SK-N-SH treated with all-trans-retinoic acid at 6 μM for 48 hours (cell line): ENCODE data around the gene DARS2.

Experiments
- ATAC-seq: fragments of 200-7000 bp; cut with Tn5 transposase; 3 replicates; pipeline ENCODE4 v1.9.1; 2020; ENCODE audit warnings: mild to moderate bottlenecking, moderate library complexity
- BACH2 ChIP-seq: fragments of 250-450 bp; sonication (Bioruptor Pico); IDR thresholded peaks from 2 replicates; pipeline ENCODE4 v1.9.0; 2021; ENCODE audit warnings: mild to moderate bottlenecking, borderline replicate concordance
- CREB5 ChIP-seq: fragments of 250-450 bp; sonication (Bioruptor Pico); IDR thresholded peaks from 2 replicates; pipeline ENCODE4 v1.5.1; 2020; ENCODE audit warnings: low read depth, mild to moderate bottlenecking, moderate library complexity
- CSDC2 ChIP-seq: fragments of 250-450 bp; sonication (Bioruptor Pico); IDR thresholded peaks from 2 replicates; pipeline ENCODE4 v1.5.0; 2020; ENCODE audit warnings: mild to moderate bottlenecking, moderate library complexity
- ESRRG ChIP-seq: fragments of 250-450 bp; sonication (Bioruptor Pico); IDR thresholded peaks from 2 replicates; pipeline ENCODE4 v1.6.1; 2021; ENCODE audit warnings: mild to moderate bottlenecking
- GLIS3 ChIP-seq: fragments of 250-450 bp; sonication (Bioruptor Pico); IDR thresholded peaks from 2 replicates; pipeline ENCODE4 v1.5.0; 2020; ENCODE audit warnings: mild to moderate bottlenecking, moderate library complexity
- OSR1 ChIP-seq: fragments of 250-450 bp; sonication (Bioruptor Pico); IDR thresholded peaks from 2 replicates; pipeline ENCODE4 v1.8.0; 2022; ENCODE audit warnings: moderate library complexity, mild to moderate bottlenecking, inconsistent platforms
- PATZ1 ChIP-seq: fragments of 250-450 bp; sonication (Bioruptor Pico); IDR thresholded peaks from 2 replicates; pipeline ENCODE4 v1.8.0; 2020; ENCODE audit warnings: mild to moderate bottlenecking, moderate library complexity, borderline replicate concordance
- RARB ChIP-seq: fragments of 250-450 bp; sonication (Bioruptor Pico); IDR thresholded peaks from 2 replicates; pipeline ENCODE4 v1.8.0; 2021; ENCODE audit warnings: mild to moderate bottlenecking, moderate library complexity
- TCF4 ChIP-seq: fragments of 250-450 bp; sonication (Bioruptor Pico); IDR thresholded peaks from 2 replicates; pipeline ENCODE4 v1.8.0; 2021; ENCODE audit warnings: mild to moderate bottlenecking, moderate library complexity, borderline replicate concordance
- TOX ChIP-seq: fragments of 250-450 bp; sonication (Bioruptor Pico); IDR thresholded peaks from 2 replicates; pipeline ENCODE4 v1.8.0; 2021; ENCODE audit warnings: mild to moderate bottlenecking, moderate library complexity, borderline replicate concordance
- ZFP3 ChIP-seq: fragments of 250-450 bp; sonication (Bioruptor Pico); IDR thresholded peaks from 2 replicates; pipeline ENCODE4 v1.5.0; 2020; ENCODE audit warnings: mild to moderate bottlenecking, moderate library complexity
- ZFP30 ChIP-seq: fragments of 450-650 bp; formaldehyde crosslinking; IDR thresholded peaks from 2 replicates; pipeline ENCODE4 v1.5.0; 2022; ENCODE audit warnings: mild to moderate bottlenecking, moderate library complexity
- ZNF70 ChIP-seq: fragments of 450-650 bp; formaldehyde crosslinking; IDR thresholded peaks from 2 replicates; pipeline ENCODE4 v1.5.0; 2020; ENCODE audit warnings: mild to moderate bottlenecking, moderate library complexity
- ZNF8 ChIP-seq: fragments of 450-650 bp; formaldehyde crosslinking; IDR thresholded peaks from 2 replicates; pipeline ENCODE4 v1.5.0; 2020; ENCODE audit warnings: mild to moderate bottlenecking, moderate library complexity
- TF ChIP-seq, protein P1 (sequence below): fragments of 250-450 bp; sonication (Bioruptor Pico); IDR thresholded peaks from 2 replicates; pipeline ENCODE4 v1.5.0; 2020; ENCODE audit warnings: mild to moderate bottlenecking, moderate library complexity
- TF ChIP-seq, protein P2 (sequence below): fragments of 250-450 bp; sonication (Bioruptor Pico); IDR thresholded peaks from 2 replicates; pipeline ENCODE4 v1.8.0; 2021; ENCODE audit warnings: low read depth, mild to moderate bottlenecking, moderate library complexity, borderline replicate concordance

The DARS2 gene

GRCh38 chr1:173867753-173868265 lies 43.3 kb downstream of the DARS2 start, which contains the start of gene GAS5 (continued):
- TF ChIP-seq, protein P1, sequence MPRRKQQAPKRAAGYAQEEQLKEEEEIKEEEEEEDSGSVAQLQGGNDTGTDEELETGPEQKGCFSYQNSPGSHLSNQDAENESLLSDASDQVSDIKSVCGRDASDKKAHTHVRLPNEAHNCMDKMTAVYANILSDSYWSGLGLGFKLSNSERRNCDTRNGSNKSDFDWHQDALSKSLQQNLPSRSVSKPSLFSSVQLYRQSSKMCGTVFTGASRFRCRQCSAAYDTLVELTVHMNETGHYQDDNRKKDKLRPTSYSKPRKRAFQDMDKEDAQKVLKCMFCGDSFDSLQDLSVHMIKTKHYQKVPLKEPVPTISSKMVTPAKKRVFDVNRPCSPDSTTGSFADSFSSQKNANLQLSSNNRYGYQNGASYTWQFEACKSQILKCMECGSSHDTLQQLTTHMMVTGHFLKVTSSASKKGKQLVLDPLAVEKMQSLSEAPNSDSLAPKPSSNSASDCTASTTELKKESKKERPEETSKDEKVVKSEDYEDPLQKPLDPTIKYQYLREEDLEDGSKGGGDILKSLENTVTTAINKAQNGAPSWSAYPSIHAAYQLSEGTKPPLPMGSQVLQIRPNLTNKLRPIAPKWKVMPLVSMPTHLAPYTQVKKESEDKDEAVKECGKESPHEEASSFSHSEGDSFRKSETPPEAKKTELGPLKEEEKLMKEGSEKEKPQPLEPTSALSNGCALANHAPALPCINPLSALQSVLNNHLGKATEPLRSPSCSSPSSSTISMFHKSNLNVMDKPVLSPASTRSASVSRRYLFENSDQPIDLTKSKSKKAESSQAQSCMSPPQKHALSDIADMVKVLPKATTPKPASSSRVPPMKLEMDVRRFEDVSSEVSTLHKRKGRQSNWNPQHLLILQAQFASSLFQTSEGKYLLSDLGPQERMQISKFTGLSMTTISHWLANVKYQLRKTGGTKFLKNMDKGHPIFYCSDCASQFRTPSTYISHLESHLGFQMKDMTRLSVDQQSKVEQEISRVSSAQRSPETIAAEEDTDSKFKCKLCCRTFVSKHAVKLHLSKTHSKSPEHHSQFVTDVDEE (CRISPR knock-in tag) = no peak
- TF ChIP-seq GLIS3 = no peak

DNA sequence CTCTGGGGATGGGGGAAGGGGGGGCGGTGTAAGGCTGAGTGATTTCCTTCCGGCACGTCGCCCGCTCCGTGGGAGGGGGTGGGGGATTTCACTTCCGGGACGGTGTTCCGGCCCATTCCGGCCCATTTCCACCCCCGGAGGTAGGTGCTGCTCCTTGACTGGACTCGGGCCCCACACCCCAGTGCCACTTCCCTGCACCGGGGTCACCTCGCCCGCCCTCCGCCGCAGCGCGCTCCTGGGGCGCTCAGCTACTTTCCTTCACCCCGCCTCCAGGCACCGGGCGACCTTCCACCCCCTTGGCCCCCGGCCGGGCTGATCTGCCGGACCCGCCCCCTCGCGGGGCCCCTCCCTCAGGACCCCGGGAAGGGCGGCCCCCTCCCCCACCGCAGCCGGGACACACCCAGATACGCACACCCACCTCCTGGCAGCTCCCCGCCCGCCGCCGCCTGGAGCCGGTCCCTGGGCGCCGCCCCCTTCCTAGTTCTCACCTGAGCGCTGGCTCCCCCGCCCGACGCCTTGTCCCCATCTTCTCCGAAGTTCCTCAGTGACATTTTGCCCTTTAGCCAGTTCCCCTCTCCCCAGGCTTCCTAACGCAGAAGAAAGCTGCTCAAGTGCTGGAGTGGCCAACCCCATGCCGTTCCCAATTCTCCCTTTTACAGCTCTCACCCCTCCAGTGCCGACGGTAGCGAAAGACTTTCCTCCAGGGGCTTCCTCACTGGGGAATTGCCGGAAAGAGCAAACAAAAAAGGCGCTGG lies 44.0 kb downstream of the DARS2 start, which contains the start of gene ZBTB37:
Gene ZBTB37 (plus strand): TSS at position 115 of the 755 bp plus-strand sequence. CDS start 1,846 bp downstream, outside the sequence.
- TF ChIP-seq CSDC2 = no peak
- peak; percentile 83; the same call in 1 of the 2 replicates for TF ChIP-seq PATZ1 (CRISPR knock-in tag)
- no peak for TF ChIP-seq BACH2 (CRISPR knock-in tag)
- TF ChIP-seq, protein P2, sequence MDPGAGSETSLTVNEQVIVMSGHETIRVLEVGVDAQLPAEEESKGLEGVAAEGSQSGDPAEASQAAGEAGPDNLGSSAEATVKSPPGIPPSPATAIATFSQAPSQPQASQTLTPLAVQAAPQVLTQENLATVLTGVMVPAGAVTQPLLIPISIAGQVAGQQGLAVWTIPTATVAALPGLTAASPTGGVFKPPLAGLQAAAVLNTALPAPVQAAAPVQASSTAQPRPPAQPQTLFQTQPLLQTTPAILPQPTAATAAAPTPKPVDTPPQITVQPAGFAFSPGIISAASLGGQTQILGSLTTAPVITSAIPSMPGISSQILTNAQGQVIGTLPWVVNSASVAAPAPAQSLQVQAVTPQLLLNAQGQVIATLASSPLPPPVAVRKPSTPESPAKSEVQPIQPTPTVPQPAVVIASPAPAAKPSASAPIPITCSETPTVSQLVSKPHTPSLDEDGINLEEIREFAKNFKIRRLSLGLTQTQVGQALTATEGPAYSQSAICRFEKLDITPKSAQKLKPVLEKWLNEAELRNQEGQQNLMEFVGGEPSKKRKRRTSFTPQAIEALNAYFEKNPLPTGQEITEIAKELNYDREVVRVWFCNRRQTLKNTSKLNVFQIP (CRISPR knock-in tag) = 0 out of 2 replicates have a peak, but pooled peaks have one; percentile 22

DNA sequence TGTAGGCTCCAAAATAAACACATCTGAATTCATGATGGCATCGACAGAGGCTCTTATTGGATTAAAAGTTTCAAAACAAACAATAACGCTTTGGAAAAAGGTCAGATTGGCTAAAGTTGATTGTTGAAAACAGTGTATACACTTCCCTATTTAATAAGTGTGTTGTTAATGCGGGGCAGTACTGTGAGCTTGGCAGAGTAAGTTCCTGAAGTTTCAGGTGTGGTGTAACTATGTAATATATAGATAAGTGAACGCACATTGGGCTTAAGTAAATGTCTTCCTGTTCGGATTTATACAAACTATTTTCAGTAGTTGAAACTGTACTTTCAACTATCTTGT lies 44.5 kb downstream of the DARS2 start:
- no peak for ATAC-seq
- TF ChIP-seq PATZ1 (CRISPR knock-in tag) (no peak), TOX (no peak), TCF4 (no peak), ESRRG (CRISPR knock-in tag) (no peak), ZNF8 (CRISPR knock-in tag) (no peak), OSR1 (CRISPR knock-in tag) (no peak), CREB5 (CRISPR knock-in tag) (no peak), RARB (no peak), BACH2 (CRISPR knock-in tag) (no peak), ZNF70 (CRISPR knock-in tag) (no peak)

More for the DNA sequence above, 44.0 kb downstream of the DARS2 start, which contains the start of gene ZBTB37:
- peak; percentile 59 for ATAC-seq

GRCh38 chr1:173870252-173871075 lies 46.0 kb downstream of the DARS2 start:
- no peak for ATAC-seq
- TF ChIP-seq RARB = no peak
- TF ChIP-seq ESRRG (CRISPR knock-in tag) = no peak
- no peak for TF ChIP-seq OSR1 (CRISPR knock-in tag)
- no peak for TF ChIP-seq BACH2 (CRISPR knock-in tag)
- no peak for TF ChIP-seq ZNF70 (CRISPR knock-in tag)
- TF ChIP-seq, protein P2 (CRISPR knock-in tag) = no peak
- TF ChIP-seq ZFP30 (CRISPR knock-in tag) = no peak
- no peak for TF ChIP-seq ZFP3 (CRISPR knock-in tag)
- TF ChIP-seq PATZ1 (CRISPR knock-in tag) = no peak
- TF ChIP-seq TCF4 = no peak
